Stimulated activated naive B cell treated with anti-CD40 and anti-IgM and Interleukin-4, amounts not matched to agents 10 μg/mL and 1 μg/mL and 100 μg/mL, for 72 hours (primary cell): ENCODE data around the gene MYD88.
"Not testable (repeated sequence)": the region's sequence is repeated elsewhere in the genome, so short reads cannot be mapped to it uniquely, and the experiment has no call there.

Experiments
- ATAC-seq, 2 donors: fragments of 150-1000 bp; cut with Tn5 transposase; replicated peaks; 2 replicates each; pipeline ENCODE4 v1.10.0; 2021; ENCODE audit warnings: moderate library complexity in 1 of 2
- DNase-seq: peaks from one replicate; pipeline ENCODE4 v3.0.0; 2021
- H3K27ac Mint-ChIP-seq: one replicate; pipeline ENCODE4 v1.8.0; 2022; ENCODE audit warnings: mild to moderate bottlenecking, mixed read lengths
- H3K27me3 Mint-ChIP-seq, 2 donors: one replicate each; pipeline ENCODE4 v1.8.0; 2022; ENCODE audit warnings: mixed read lengths in 2 of 2
- H3K36me3 Mint-ChIP-seq, 2 donors: one replicate each; pipeline ENCODE4 v1.8.0; 2022; ENCODE audit warnings: mixed read lengths in 2 of 2, mild to moderate bottlenecking in 1 of 2
- H3K4me1 Mint-ChIP-seq, 2 donors: one replicate each; pipeline ENCODE4 v1.8.0; 2022; ENCODE audit warnings: mixed read lengths in 2 of 2, mild to moderate bottlenecking in 1 of 2
- H3K4me3 Mint-ChIP-seq, 2 donors: one replicate each; pipeline ENCODE4 v1.8.0; 2022; ENCODE audit warnings: mild to moderate bottlenecking in 2 of 2, mixed read lengths in 2 of 2, moderate library complexity in 1 of 2
- H3K9me3 Mint-ChIP-seq, 2 donors: one replicate each; pipeline ENCODE4 v1.8.0; 2022; ENCODE audit warnings: mixed read lengths in 2 of 2, mild to moderate bottlenecking in 1 of 2

Gene MYD88

GRCh38 chr3:38152609-38153008 is 14.1 kb downstream of the MYD88 start:
- H3K27me3 Mint-ChIP-seq: no peaks in the 10 kb centered on the region
- H3K36me3 Mint-ChIP-seq: no peaks in the 10 kb centered on the region

GRCh38 chr3:38153221-38153620 is 14.8 kb downstream of the MYD88 start:
- ATAC-seq (no peak), DNase-seq (no peak)
- no peaks in the 10 kb centered on the region for H3K36me3 Mint-ChIP-seq

More at GRCh38 chr3:38152609-38153008, 14.1 kb downstream of the MYD88 start:
- Mint-ChIP-seq H3K4me3 (no peak overlapping the region), H3K27ac (no peak overlapping the region), H3K4me1 (peaks cover 32 to 52% of the 10 kb centered on the region in 2 donors), H3K9me3 (peaks cover 5 to 8% of the 10 kb centered on the region in 2 donors)
- DNase-seq (no peak), ATAC-seq (no peak)

GRCh38 chr3:38154033-38154494 is 15.6 kb downstream of the MYD88 start:
- Mint-ChIP-seq H3K27ac (no peak overlapping the region), H3K4me3 (no peak overlapping the region), H3K27me3 (no peaks in the 10 kb centered on the region), H3K4me1 (peaks cover 32 to 52% of the 10 kb centered on the region in 2 donors), H3K36me3 (no peaks in the 10 kb centered on the region), H3K9me3 (peaks cover 5 to 8% of the 10 kb centered on the region in 2 donors)
- ATAC-seq: no peak
- DNase-seq: no peak

More at GRCh38 chr3:38153221-38153620, 14.8 kb downstream of the MYD88 start:
- Mint-ChIP-seq H3K4me1 (peaks cover 32 to 48% of the 10 kb centered on the region in 2 donors), H3K27me3 (no peaks in the 10 kb centered on the region), H3K27ac (no peak overlapping the region), H3K9me3 (peaks cover 5 to 8% of the 10 kb centered on the region in 2 donors), H3K4me3 (no peak overlapping the region)

GRCh38 chr3:38154625-38155255 is 16.3 kb downstream of the MYD88 start:
- ATAC-seq (peak; percentile 73 to 76), DNase-seq (no peak)
- Mint-ChIP-seq H3K4me1 (peaks cover 27 to 46% of the 10 kb centered on the region in 2 donors), H3K36me3 (no peaks in the 10 kb centered on the region), H3K27me3 (no peaks in the 10 kb centered on the region), H3K27ac (peak overlapping the region; percentile 62), H3K9me3 (peaks cover 5 to 8% of the 10 kb centered on the region in 2 donors), H3K4me3 (no peak overlapping the region)

GRCh38 chr3:38155825-38156224 is 17.4 kb downstream of the MYD88 start:
- no peaks in the 10 kb centered on the region for H3K27me3 Mint-ChIP-seq

GRCh38 chr3:38157117-38157516 is 18.7 kb downstream of the MYD88 start:
- Mint-ChIP-seq H3K36me3 (no peaks in the 10 kb centered on the region), H3K27me3 (no peaks in the 10 kb centered on the region)
- no peak for DNase-seq

More at GRCh38 chr3:38155825-38156224, 17.4 kb downstream of the MYD88 start:
- DNase-seq (no peak), ATAC-seq (no peak)
- Mint-ChIP-seq H3K36me3 (no peaks in the 10 kb centered on the region), H3K27ac (no peak overlapping the region), H3K9me3 (peaks cover 5 to 8% of the 10 kb centered on the region in 2 donors), H3K4me1 (peaks cover 27 to 45% of the 10 kb centered on the region in 2 donors), H3K4me3 (no peak overlapping the region)

GRCh38 chr3:38157595-38157994 is 19.1 kb downstream of the MYD88 start:
- H3K4me1 Mint-ChIP-seq: peaks cover 19 to 32% of the 10 kb centered on the region in 2 donors

More at GRCh38 chr3:38157117-38157516, 18.7 kb downstream of the MYD88 start:
- no peak overlapping the region for H3K27ac Mint-ChIP-seq
- H3K9me3 Mint-ChIP-seq: no peaks in the 10 kb centered on the region
- H3K4me3 Mint-ChIP-seq: no peak overlapping the region
- no peak for ATAC-seq
- H3K4me1 Mint-ChIP-seq: peaks cover 19 to 33% of the 10 kb centered on the region in 2 donors

GRCh38 chr3:38158472-38158871 is 20.0 kb downstream of the MYD88 start:
- Mint-ChIP-seq H3K27ac (peak overlapping the region; percentile 32), H3K9me3 (no peaks in the 10 kb centered on the region), H3K27me3 (no peaks in the 10 kb centered on the region), H3K4me1 (peaks cover 13 to 29% of the 10 kb centered on the region in 2 donors), H3K36me3 (no peaks in the 10 kb centered on the region), H3K4me3 (no peak overlapping the region)
- no peak for DNase-seq
- ATAC-seq: no peak

More at GRCh38 chr3:38157595-38157994, 19.1 kb downstream of the MYD88 start:
- Mint-ChIP-seq H3K36me3 (no peaks in the 10 kb centered on the region), H3K27ac (no peak overlapping the region), H3K27me3 (no peaks in the 10 kb centered on the region), H3K4me3 (no peak overlapping the region), H3K9me3 (no peaks in the 10 kb centered on the region)
- DNase-seq (no peak), ATAC-seq (no peak)

- DNase-seq, H3K27ac Mint-ChIP-seq, ATAC-seq, H3K36me3 Mint-ChIP-seq, H3K4me3 Mint-ChIP-seq, H3K27me3 Mint-ChIP-seq, H3K9me3 Mint-ChIP-seq: not testable (repeated sequence)
- peaks cover 7 to 16% of the 10 kb centered on the region in 2 donors for H3K4me1 Mint-ChIP-seq
These were observed 22.2 kb downstream of the MYD88 start for GRCh38 chr3:38160704-38161103.

- Mint-ChIP-seq H3K4me1 (peaks cover 26 to 38% of the 10 kb centered on the region in 2 donors), H3K27me3 (no peaks in the 10 kb centered on the region), H3K4me3 (no peak overlapping the region), H3K27ac (no peak overlapping the region), H3K9me3 (no peaks in the 10 kb centered on the region), H3K36me3 (peaks cover 11 to 20% of the 10 kb centered on the region in 2 donors)
- no peak for DNase-seq
- ATAC-seq: no peak
These were observed 24.8 kb downstream of the MYD88 start for GRCh38 chr3:38163117-38163840.

GRCh38 chr3:38163841-38164642 is 25.6 kb downstream of the MYD88 start:
- H3K27me3 Mint-ChIP-seq: no peaks in the 10 kb centered on the region
- H3K36me3 Mint-ChIP-seq: peaks cover 11 to 21% of the 10 kb centered on the region in 2 donors
- peak overlapping the region; percentile 99 for H3K27ac Mint-ChIP-seq
- DNase-seq (no peak), ATAC-seq (no peak)
- H3K9me3 Mint-ChIP-seq: no peaks in the 10 kb centered on the region
- peaks cover 32 to 41% of the 10 kb centered on the region in 2 donors for H3K4me1 Mint-ChIP-seq
- H3K4me3 Mint-ChIP-seq: peak overlapping the region; percentile 96 to 97

- no peaks in the 10 kb centered on the region for H3K27me3 Mint-ChIP-seq
- H3K9me3 Mint-ChIP-seq: no peaks in the 10 kb centered on the region
- H3K4me3 Mint-ChIP-seq: peak overlapping the region; percentile 96 to 97
- DNase-seq (no peak), ATAC-seq (peak; percentile 37 to 38)
- H3K36me3 Mint-ChIP-seq: peaks cover 11 to 24% of the 10 kb centered on the region in 2 donors
- peak overlapping the region; percentile 99 for H3K27ac Mint-ChIP-seq
- H3K4me1 Mint-ChIP-seq: peaks cover 38 to 47% of the 10 kb centered on the region in 2 donors
These were observed 26.1 kb downstream of the MYD88 start for GRCh38 chr3:38164643-38164951.

- peak; percentile 96 for DNase-seq
- H3K27ac Mint-ChIP-seq: peak within 1 kb of the TSS; percentile 99
These were observed 26.7 kb downstream of the MYD88 start, which contains the start of gene OXSR1 for GRCh38 chr3:38164952-38165721. Gene OXSR1 (plus strand): TSS chr3:38165537. CDS start chr3:38165877, 340 bp downstream.

More at GRCh38 chr3:38164952-38165721, 26.7 kb downstream of the MYD88 start, which contains the start of gene OXSR1:
- no peaks in the 10 kb centered on the region for H3K9me3 Mint-ChIP-seq
- peak within 1 kb of the TSS; percentile 96 to 97 for H3K4me3 Mint-ChIP-seq
- peaks cover 11 to 24% of the 10 kb centered on the region in 2 donors for H3K36me3 Mint-ChIP-seq
- H3K4me1 Mint-ChIP-seq: peaks cover 38 to 50% of the 10 kb centered on the region in 2 donors
- peak; percentile 89 to 92 for ATAC-seq
- H3K27me3 Mint-ChIP-seq: no peaks in the 10 kb centered on the region
